Suprapubic skin (tissue), 4 donors: Measurements from ENCODE around the gene NEK2. TPM values are rescaled to one million over a fixed set of nuclear protein-coding genes. Genes with fewer than 3 reads are reported as not detected.

Experiments
- DNase-seq, 2 donors: peaks; one replicate each; pipeline ENCODE4 v3.0.0-alpha.2; 2019; ENCODE audit warnings: low spot score in 2 of 2
- H3K27ac ChIP-seq: fragments of 200-600 bp; sonication (generic); one replicate; pipeline ENCODE4 v1.5.1; 2019
- H3K27me3 ChIP-seq: fragments of 200-600 bp; sonication (generic); one replicate; pipeline ENCODE4 v1.5.1; 2019
- H3K36me3 ChIP-seq: fragments of 200-600 bp; sonication (generic); one replicate; pipeline ENCODE4 v1.5.1; 2019
- H3K4me1 ChIP-seq: fragments of 200-600 bp; sonication (generic); one replicate; pipeline ENCODE4 v1.5.1; 2019
- H3K4me3 ChIP-seq: fragments of 200-600 bp; sonication (generic); one replicate; pipeline ENCODE4 v1.5.1; 2019; ENCODE audit warnings: mild to moderate bottlenecking
- H3K9me3 ChIP-seq: fragments of 200-600 bp; sonication (generic); one replicate; pipeline ENCODE4 v1.5.1; 2019
- CTCF ChIP-seq, 2 donors: fragments of 200-600 bp in 1 of 2; fragments of 450-650 bp in 1 of 2; sonication (generic) in 1 of 2; IDR thresholded peaks; one replicate each; pipeline ENCODE4 v1.5.1; 2016 to 2019; ENCODE audit warnings: antibody characterized with exemption in 2 of 2, mild to moderate bottlenecking in 1 of 2, moderate library complexity in 1 of 2
- EP300 ChIP-seq: sonication (generic); formaldehyde crosslinking; IDR thresholded peaks from one replicate; pipeline ENCODE4 v1.6.1; 2017; ENCODE audit warnings: antibody characterized with exemption
- POLR2A ChIP-seq, 2 donors: fragments of 450-650 bp; IDR thresholded peaks; one replicate each; pipeline ENCODE4 v1.6.1; 2017; ENCODE audit warnings: antibody characterized with exemption in 2 of 2, mild to moderate bottlenecking in 2 of 2, moderate library complexity in 2 of 2
- POLR2AphosphoS5 ChIP-seq, 3 donors: sonication (generic); formaldehyde crosslinking; IDR thresholded peaks; one replicate each; pipeline ENCODE4 v1.6.1; 2017; ENCODE audit warnings: antibody characterized with exemption in 3 of 3
- WGBS: methylation state at CpG from one replicate; pipeline ENCODE4 v1.1.5; 2018; 5-methylcytosine and 5-hydroxymethylcytosine counted together
- total RNA-seq, 4 donors: library from RNA; depleted of rRNA; stranded (reverse); fragments of >200 nt; gene quantifications; one replicate each; pipeline ENCODE4 v1.1.0, GENCODE V29; 2016

The NEK2 gene
- total RNA-seq, 4 donors from 2014 or later, result 3.2 to 11.8 (median 3.6) TPM; not detected in 1

- DNase-seq, result no peak
- H3K27me3 ChIP-seq, result no peaks in the 10 kb centered on the region
- no peak for TF ChIP-seq EP300
- no peak for TF ChIP-seq POLR2AphosphoS5 (IDR thresholded peaks at IDR 0.05)
- no peak for TF ChIP-seq CTCF (IDR thresholded peaks at IDR 0.05)
- no peak for TF ChIP-seq POLR2A (IDR thresholded peaks at IDR 0.05)
- no peaks in the 10 kb centered on the region for H3K9me3 ChIP-seq
- H3K4me1 ChIP-seq, result peaks cover 30% of the 10 kb centered on the region
- H3K4me3 ChIP-seq, result no peak overlapping the region
- H3K36me3 ChIP-seq, result no peaks in the 10 kb centered on the region
- no peak overlapping the region for H3K27ac ChIP-seq
- 82% methylated on average over 9 of the region's 9 CpGs for WGBS
Observed at GRCh38 chr1:211635597-211636205, 39.7 kb downstream of the NEK2 start.

- Histone ChIP-seq H3K9me3 (no peaks in the 10 kb centered on the region), H3K27ac (no peak overlapping the region)
- WGBS, result 100% methylated on average over 4 of the region's 4 CpGs
Observed at GRCh38 chr1:211634931-211635330, 40.5 kb downstream of the NEK2 start.

GRCh38 chr1:211634461-211634860 lies 41.0 kb downstream of the NEK2 start:
- Histone ChIP-seq H3K4me3 (no peak overlapping the region), H3K27me3 (no peaks in the 10 kb centered on the region), H3K4me1 (peaks cover 36% of the 10 kb centered on the region), H3K27ac (no peak overlapping the region), H3K36me3 (no peaks in the 10 kb centered on the region), H3K9me3 (no peaks in the 10 kb centered on the region)
- no peak for TF ChIP-seq POLR2A (IDR thresholded peaks at IDR 0.05)
- TF ChIP-seq POLR2AphosphoS5 (IDR thresholded peaks at IDR 0.05), result no peak
- no peak for TF ChIP-seq EP300
- no peak for TF ChIP-seq CTCF (IDR thresholded peaks at IDR 0.05)
- 98% methylated on average over 4 of the region's 4 CpGs for WGBS
- DNase-seq, result no peak

More at GRCh38 chr1:211634931-211635330, 40.5 kb downstream of the NEK2 start:
- Histone ChIP-seq H3K4me3 (no peak overlapping the region), H3K4me1 (peaks cover 36% of the 10 kb centered on the region), H3K27me3 (no peaks in the 10 kb centered on the region), H3K36me3 (no peaks in the 10 kb centered on the region)
- DNase-seq, result no peak
- TF ChIP-seq POLR2A (IDR thresholded peaks at IDR 0.05), result no peak
- no peak for TF ChIP-seq EP300

- no peaks in the 10 kb centered on the region for H3K9me3 ChIP-seq
- peaks cover 36% of the 10 kb centered on the region for H3K4me1 ChIP-seq
- WGBS, result 69% methylated on average over 8 of the region's 8 CpGs
- no peaks in the 10 kb centered on the region for H3K36me3 ChIP-seq
- H3K27me3 ChIP-seq, result no peaks in the 10 kb centered on the region
- TF ChIP-seq POLR2AphosphoS5 (IDR thresholded peaks at IDR 0.05), result no peak
- TF ChIP-seq POLR2A (IDR thresholded peaks at IDR 0.05), result no peak
- TF ChIP-seq CTCF (IDR thresholded peaks at IDR 0.05), result no peak
- no peak for TF ChIP-seq EP300
- no peak for DNase-seq
- no peak overlapping the region for H3K27ac ChIP-seq
- H3K4me3 ChIP-seq, result no peak overlapping the region
Observed at GRCh38 chr1:211633524-211633846, 41.9 kb downstream of the NEK2 start.

- Histone ChIP-seq H3K36me3 (no peaks in the 10 kb centered on the region), H3K4me3 (no peak overlapping the region), H3K27me3 (no peaks in the 10 kb centered on the region), H3K27ac (peak overlapping the region; percentile 47), H3K4me1 (peaks cover 36% of the 10 kb centered on the region), H3K9me3 (no peaks in the 10 kb centered on the region)
- no peak for DNase-seq
- no peak for TF ChIP-seq POLR2AphosphoS5 (IDR thresholded peaks at IDR 0.05)
- no peak for TF ChIP-seq CTCF (IDR thresholded peaks at IDR 0.05)
- no peak for TF ChIP-seq POLR2A (IDR thresholded peaks at IDR 0.05)
- no peak for TF ChIP-seq EP300
- WGBS, result 40% methylated on average over 10 of the region's 13 CpGs
Observed at GRCh38 chr1:211632808-211633523, 42.5 kb downstream of the NEK2 start.
